GM10248 (cell line): ENCODE measurements around the gene ATP10B.

Experiments
- CTCF ChIA-PET: fragments of 300-600 bp; sonication (Branson Sonifier 250); formaldehyde crosslinking; extraction: SDS; loops from one replicate; lab custom pipeline; 2021; ENCODE audit warnings: antibody characterized with exemption; lab: Yijun Ruan, JAX
- POLR2A ChIA-PET: fragments of 350-650 bp; sonication (Branson Sonifier 250); formaldehyde crosslinking; extraction: SDS; loops from one replicate; lab custom pipeline; 2020; ENCODE audit warnings: antibody characterized with exemption; lab: Yijun Ruan, JAX
- DNase-seq: peaks from one replicate; pipeline ENCODE4 v3.0.0; 2012; ENCODE audit errors: extremely low spot score
- CTCF ChIP-seq: IDR thresholded peaks from 2 replicates; pipeline ENCODE4 v1.5.1; 2012; ENCODE audit warnings: mild to moderate bottlenecking, low read depth; ENCODE audit errors: extremely low read depth, missing control alignments, control extremely low read depth

Gene ATP10B

GRCh38 chr5:160614136-160614535 lies 237.9 kb downstream of the ATP10B start:
- CTCF ChIA-PET = interaction anchor here (1.4 kb wide), 1 partner anchor 12 kb away, joined by 3 read pairs; no protein-coding TSS in a partner anchor
- no peak for DNase-seq
- no peak for TF ChIP-seq CTCF
- POLR2A ChIA-PET = no interaction called here

GRCh38 chr5:160605266-160605665 lies 246.7 kb downstream of the ATP10B start:
- TF ChIP-seq CTCF = no peak
- ChIA-PET POLR2A (no interaction called here), CTCF (no interaction called here)
- no peak for DNase-seq

- ChIA-PET CTCF (no interaction called here), POLR2A (no interaction called here)
- no peak for TF ChIP-seq CTCF
- no peak for DNase-seq
These were observed 247.5 kb downstream of the ATP10B start for GRCh38 chr5:160604484-160604883.

- no peak for DNase-seq
- POLR2A ChIA-PET = no interaction called here
- no peak for TF ChIP-seq CTCF
- CTCF ChIA-PET = interaction anchor here (0.9 kb wide), 1 partner anchor 39 kb away, joined by 3 read pairs; no protein-coding TSS in a partner anchor
These were observed 249.3 kb downstream of the ATP10B start for GRCh38 chr5:160602744-160603143.

GRCh38 chr5:160601046-160601445 lies 251.0 kb downstream of the ATP10B start:
- POLR2A ChIA-PET = no interaction called here
- TF ChIP-seq CTCF = no peak
- CTCF ChIA-PET = interaction anchor here (1.0 to 1.6 kb wide), 3 partner anchors 17 to 835 kb away, joined by 3 read pairs; no protein-coding TSS in a partner anchor
- DNase-seq = no peak

- DNase-seq = no peak
- TF ChIP-seq CTCF = no peak
- ChIA-PET CTCF (interaction anchor here (1.0 to 1.1 kb wide), 2 partner anchors 11 to 20 kb away, joined by 3 to 4 read pairs; no protein-coding TSS in a partner anchor), POLR2A (no interaction called here)
These were observed 278.7 kb downstream of the ATP10B start for GRCh38 chr5:160573318-160573717.
